Stimulated activated CD4-positive, alpha-beta T cell treated with anti-CD3 and anti-CD28 coated beads, Interleukin-4, amount 100 ng/mL, for 48 hours (primary cell): ENCODE data around the gene RPS5.
"Not testable (repeated sequence)": the region's sequence is repeated elsewhere in the genome, so short reads cannot be mapped to it uniquely, and the experiment has no call there.

ENCODE experiments used
- DNase-seq, 2 donors: peaks; one replicate each; pipeline ENCODE4 v3.0.0-alpha.2; 2020; ENCODE audit warnings: low read depth in 2 of 2

RPS5 gene

DNA sequence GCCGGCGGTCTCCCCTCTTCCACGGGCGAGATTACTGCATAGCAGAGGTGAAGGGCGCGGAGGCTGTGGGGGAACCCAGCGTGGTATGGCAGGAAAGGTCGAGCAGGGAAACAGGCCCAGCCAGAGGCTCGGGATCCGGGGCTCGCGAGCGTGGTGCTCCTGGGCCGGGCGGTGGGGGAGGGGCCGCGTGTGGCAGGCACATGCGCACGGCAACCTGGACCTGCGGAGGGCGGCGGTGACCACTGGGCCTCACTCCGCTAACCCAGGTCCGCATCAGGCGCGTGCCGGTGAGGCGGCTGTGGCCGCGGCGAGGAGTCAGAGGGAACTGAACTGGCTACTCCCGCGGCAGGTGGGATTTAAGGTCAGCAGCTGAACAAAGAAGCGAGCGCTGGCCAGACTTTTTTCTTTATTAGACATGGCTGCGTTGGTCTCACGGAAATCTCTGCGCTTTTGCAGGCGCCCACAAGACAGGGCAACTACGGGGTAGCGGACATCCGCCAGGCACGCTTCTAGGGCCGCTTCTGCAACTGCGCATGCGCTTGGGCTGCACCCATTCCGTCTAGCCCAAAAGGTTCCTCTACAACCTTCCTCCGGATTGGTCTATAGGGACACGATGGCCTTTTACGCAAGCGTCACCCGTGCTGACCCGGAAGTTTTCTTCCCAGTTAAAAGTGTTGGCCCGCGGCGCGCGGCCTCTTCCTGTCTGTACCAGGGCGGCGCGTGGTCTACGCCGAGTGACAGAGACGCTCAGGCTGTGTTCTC lies at the start of gene RPS5:
TSS of gene RPS5 (plus strand) at position 694 of the 762 bp plus-strand sequence. CDS start 869 bp downstream, outside the sequence.
- peak; percentile 87 to 92 for DNase-seq

DNA sequence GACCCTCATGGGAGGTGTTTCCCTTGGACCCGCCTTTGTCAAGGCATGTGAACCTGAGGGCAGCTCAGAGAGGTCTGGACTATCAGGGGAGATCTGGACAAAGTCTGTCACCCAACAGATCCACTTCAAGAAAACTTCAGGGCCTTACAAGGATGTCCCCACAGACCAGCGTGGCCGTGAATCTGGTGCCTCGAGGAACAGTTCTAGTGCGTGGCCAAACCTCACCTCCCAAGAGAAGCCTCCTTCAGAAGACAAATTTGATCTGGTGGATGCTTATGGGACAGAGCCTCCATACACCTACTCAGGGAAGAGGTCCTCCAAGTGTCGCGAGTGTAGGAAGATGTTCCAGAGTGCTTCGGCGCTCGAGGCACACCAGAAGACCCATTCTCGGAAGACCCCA lies 48.7 kb upstream of the RPS5 start:
- DNase-seq = no peak

- DNase-seq = no peak
Observed at GRCh38 chr19:58338825-58339558, 48.1 kb upstream of the RPS5 start.

DNA sequence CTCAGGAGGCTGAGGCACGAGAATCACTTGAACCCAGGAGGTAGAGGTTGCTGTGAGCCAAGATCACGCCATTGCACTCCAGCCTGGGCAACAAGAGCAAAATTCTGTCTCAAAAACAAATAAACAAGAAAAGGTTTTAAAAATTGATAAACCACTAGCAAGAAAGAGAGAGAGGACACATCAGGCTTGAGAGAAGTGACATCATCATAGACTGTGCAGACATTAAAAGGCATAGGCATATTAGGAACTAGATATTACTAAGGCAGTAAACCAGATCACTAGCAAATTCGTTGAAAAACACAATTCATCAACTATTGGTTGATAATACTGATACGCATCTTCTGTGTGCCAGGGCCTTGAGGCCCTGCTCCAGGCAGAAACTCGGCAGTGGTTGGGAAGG lies 41.5 kb upstream of the RPS5 start:
- no peak for DNase-seq

- DNase-seq = peak; percentile 47 to 53
Observed at GRCh38 chr19:58346961-58347929, 39.8 kb upstream of the RPS5 start.

GRCh38 chr19:58348080-58348479 lies 39.0 kb upstream of the RPS5 start:
- DNase-seq = not testable (repeated sequence)

DNA sequence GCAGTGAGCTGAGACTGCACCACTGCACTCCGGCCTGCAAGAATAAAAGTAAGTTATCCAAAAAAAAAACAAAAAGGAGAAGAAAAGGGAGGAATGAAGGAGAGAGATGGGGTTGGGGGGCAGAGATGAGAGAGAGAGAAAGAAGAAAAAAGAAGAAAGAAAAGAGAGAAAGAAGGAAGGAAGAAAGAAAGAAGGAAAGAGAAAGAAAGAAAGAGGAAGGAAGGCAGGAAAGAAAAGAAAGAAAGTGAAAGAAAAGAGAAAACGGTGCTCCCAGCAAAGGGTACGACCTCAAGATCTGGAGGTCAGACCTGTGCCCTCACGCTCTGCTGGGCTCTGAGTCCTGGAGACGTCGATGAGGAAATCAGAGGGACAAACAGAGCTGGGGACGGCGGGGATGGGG lies 37.5 kb upstream of the RPS5 start:
- DNase-seq = no peak

DNA sequence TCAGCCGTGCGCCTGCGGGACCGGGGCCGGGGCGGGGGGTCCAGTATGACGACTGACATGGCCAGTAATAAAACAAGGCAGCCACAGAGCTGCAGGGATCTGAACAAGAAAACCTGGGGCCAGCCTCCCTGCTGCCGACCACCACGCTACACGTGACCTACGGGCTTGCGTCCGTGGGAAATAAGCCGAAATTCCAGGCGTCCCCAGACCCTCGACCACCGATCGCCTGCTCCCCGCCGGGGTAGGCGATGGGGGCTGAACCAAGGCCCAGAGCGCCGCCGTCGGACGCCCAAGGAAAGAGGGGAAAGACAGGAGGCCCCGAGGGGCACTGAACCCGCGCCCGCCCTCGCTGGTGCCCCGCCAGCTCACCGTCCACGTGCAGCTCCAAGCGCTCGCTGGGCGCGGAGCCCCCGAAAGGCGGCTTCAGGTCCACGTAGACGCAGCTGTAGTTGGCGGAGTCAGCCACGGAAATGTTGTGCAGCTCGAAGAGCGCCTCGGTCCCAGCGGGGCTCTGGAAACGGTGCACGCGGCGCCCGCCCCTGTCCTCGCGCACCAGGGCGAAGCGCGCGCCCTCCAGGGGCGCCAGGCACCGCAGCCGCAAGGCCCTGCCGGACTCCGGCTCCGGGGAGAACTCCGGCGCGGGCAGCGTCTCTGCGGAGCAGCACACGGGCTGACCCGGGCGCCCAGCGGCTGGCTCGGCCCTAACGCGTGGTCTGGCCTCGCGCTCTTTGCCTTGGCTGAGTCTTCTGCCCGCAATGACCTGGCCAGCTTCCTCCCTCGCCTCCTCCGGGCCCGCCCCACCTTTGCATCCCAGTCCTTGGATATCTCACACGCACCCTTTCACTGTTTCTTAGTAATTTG lies 36.8 kb upstream of the RPS5 start:
- DNase-seq = no peak

- no peak for DNase-seq
Observed at GRCh38 chr19:58350871-58351557, 36.1 kb upstream of the RPS5 start.

- DNase-seq = no peak
Observed at GRCh38 chr19:58351558-58351878, 35.6 kb upstream of the RPS5 start.

DNA sequence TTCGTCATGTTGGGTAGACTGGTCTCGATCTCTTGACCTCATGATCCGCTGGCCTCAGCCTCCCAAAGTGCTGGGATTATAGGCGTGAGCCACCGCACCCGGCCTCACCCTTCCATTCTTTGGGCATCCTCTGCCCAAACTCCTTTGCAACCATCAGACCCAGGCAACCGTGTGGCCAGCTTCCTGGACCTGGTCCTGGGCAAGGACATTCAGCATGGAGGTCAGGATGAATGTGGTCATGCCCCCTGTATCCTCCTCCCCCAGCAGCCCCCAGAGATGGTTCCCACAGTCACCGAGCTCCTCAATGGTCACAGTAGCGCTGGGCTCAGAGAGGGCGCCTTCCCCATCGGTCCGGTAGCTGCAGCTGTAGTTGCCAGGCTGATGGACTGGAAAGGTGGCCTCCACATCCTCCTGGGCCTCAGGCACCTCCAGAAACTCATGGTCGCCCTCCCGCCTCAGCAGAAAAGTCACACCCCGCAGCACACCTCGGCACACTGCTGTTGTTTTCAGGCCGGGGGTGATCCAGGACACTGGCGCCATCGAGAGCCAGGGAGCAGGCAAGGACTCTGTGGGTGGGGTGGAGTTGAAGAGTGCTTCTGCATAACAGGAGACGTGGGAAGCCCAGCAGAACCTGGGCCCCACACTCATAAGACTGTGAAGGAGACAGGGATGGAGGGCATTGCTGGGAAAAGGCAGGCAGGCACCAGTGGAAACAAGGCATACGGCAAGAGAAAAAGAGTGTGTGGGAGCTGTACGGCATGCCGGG lies 34.9 kb upstream of the RPS5 start:
- no peak for DNase-seq

DNA sequence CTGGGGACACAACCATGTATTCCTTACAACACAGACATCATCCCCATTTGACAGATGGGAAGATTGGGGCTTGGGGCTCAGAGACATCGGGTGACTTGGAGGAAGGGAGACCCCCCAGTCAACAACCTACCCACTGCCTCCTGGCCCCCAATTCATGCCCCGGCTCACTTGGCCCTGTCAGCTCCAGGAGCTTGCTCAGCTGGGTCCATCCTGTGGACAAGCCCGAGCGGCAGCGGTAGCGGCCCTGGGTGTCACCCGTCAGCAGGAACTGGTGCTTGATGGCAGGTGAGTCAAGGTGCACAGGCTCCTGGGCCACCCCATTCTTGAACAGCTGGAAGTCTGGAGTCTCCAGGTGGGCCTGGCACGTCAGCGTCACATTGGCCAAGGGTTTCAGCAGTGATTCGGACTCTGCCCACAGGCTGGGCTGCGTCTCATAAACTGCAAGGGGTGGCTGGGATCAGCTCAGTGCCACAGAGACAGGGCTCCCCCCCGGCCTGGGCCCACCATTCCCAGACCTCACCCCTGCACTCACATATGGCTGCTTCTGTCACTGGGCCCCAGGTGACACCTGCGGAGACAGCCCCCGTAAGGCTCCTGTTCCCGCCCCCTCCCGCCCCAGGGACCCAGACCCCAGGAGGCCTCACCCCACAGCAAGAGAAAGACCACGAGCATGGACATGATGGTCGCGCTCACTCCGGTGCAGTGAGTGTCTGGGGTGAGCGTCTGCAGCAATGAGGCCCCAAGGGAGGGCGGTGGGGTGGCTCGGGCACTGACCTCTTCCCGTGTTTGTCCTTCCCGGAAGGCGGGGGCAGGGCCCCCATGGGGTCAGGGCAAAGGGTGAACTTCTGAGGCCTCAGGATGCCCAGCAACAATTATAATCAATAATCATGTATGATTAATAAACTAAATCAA lies 34.1 kb upstream of the RPS5 start, which contains the start of gene A1BG:
TSS of gene A1BG (minus strand) at position 733 of the 912 bp plus-strand sequence. CDS start at position 678, 55 bp downstream.
- DNase-seq = no peak

DNA sequence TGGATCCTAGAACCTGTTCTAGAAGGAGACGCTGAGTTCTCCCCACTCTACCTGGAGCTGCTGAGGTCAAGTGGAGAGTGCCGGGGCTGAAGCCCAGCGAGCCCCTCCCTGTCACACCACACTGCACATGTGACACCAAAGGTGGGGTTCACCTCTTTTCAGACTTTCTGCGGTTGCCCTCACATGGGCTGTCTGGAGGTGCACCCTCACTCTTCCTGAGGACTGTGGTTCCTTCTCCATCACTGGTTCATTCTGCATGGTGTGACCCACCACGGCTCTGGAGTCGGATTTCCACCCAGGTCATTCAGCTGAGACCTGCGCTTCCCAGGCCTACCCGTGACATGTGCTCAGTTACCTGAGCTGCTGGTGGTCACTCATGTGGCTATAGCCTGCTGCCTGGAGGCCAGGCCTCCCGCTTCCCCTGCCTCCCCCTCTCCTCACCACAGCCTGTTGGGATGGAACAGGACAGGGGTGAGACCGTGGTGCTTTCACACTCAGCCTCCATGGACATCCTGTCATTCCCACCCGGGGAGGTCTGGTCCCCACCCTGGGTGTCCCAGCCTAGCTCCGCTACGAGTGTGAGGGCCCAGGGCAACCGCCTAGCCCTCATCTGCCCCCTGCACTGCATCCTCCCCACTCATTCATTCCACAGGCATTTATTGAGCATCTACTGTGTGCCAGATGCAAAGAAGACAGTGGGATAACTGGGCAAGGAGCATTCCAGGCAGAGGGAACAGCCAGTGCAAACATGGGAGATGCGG lies 33.2 kb upstream of the RPS5 start:
- no peak for DNase-seq

- no peak for DNase-seq
Observed at GRCh38 chr19:58354478-58355030, 32.5 kb upstream of the RPS5 start.

DNA sequence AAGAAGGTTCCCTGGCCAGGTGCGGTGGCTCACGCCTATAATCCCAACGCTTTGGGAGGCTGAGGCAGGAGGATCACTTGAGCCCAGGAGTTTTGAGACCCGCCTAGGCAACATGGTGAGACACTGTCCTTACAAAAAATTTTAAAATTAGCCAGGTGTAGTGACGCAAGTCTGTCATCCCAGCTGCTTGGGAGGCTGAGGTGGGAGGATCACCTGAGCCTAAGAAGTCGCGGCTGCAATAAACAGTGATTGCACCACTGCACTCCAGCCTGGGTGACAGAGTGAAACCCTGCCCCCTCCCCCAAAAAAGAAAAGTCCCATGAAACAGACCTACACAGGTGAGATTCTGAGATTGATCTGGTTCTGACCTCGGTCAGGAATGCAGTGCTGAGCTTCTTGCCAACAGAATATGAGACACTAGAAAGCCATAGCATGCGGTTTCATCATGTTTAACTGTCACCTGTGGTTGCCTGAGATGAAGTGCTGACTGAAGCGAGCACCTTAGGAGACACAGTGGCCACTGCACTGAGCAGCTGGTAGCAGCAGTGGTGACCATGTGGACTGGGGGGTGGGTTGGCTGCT lies 31.8 kb upstream of the RPS5 start:
- no peak for DNase-seq

GRCh38 chr19:58355908-58356765 lies 30.9 kb upstream of the RPS5 start:
- DNase-seq = no peak
